ENCODE data around the gene MTR. TPM values are rescaled to one million over a fixed set of nuclear protein-coding genes. Genes with fewer than 3 reads are reported as not detected.

The MTR gene
- total RNA-seq, 1 experiment from 2014 or later, result 24.6 TPM

GRCh38 chr1:236888903-236889302 lies 93.8 kb downstream of the MTR start:
- ChIA-PET CTCF (no interaction called here), POLR2A (no interaction called here), RAD21 (ENCODE audit: low non-redundant PET in 1 of 2, low total read pairs in 2 of 2, uncharacterized antibody in 2 of 2, unreplicated experiment in 2 of 2) (no interaction called here)
- Histone ChIP-seq H3K4me1 (ENCODE audit: control insufficient read depth in 1 of 2, insufficient read depth in 2 of 2, low read length in 2 of 2) (no peaks in the 10 kb centered on the region), H3K9me2 (ENCODE audit: insufficient read depth) (no peaks in the 10 kb centered on the region), H2AFZ (ENCODE audit: low read depth, low read length, poor library complexity, severe bottlenecking) (no peak overlapping the region), H3K36me3 (ENCODE audit: control insufficient read depth in 1 of 2, insufficient read depth in 2 of 2, low read length in 2 of 2) (peaks cover 5 to 11% of the 10 kb centered on the region in 2 experiments; a peak in 3 of 4 replicates), H4K20me1 (ENCODE audit: insufficient read depth) (no peaks in the 10 kb centered on the region), H3K9ac (ENCODE audit: low read length) (no peak overlapping the region), H3K4me2 (ENCODE audit: low read length) (no peak overlapping the region), H3K27ac (ENCODE audit: low read depth, low read length) (no peak overlapping the region), H3K27me3 (ENCODE audit: insufficient read depth, low read length) (no peaks in the 10 kb centered on the region), H3K4me3 (replicated peaks in 1 of 2; ENCODE audit: low read depth in 1 of 2, low read length in 2 of 2) (no peak overlapping the region), H3K9me3 (ENCODE audit: control insufficient read depth in 1 of 2, insufficient read depth in 1 of 2, low read depth in 1 of 2, low read length in 2 of 2) (no peaks in the 10 kb centered on the region), H3K79me2 (ENCODE audit: insufficient read depth, low read length) (no peaks in the 10 kb centered on the region)
- DNase-seq (ENCODE audit: low read depth, low spot score), result no peak
- no peak for TF ChIP-seq FOSL1 (IDR thresholded peaks at IDR 0.05; ENCODE audit: low read depth)
- intact Hi-C loops (cut with micrococcal nuclease), result no loop called here
- no peak for ATAC-seq
- no TSS peak for BruUV-seq (replicated peaks)

- Histone ChIP-seq H3K36me3 (ENCODE audit: control insufficient read depth in 1 of 2, insufficient read depth in 2 of 2, low read length in 2 of 2) (peaks cover 5 to 11% of the 10 kb centered on the region in 2 experiments; a peak in 3 of 4 replicates), H3K79me2 (ENCODE audit: insufficient read depth, low read length) (no peaks in the 10 kb centered on the region), H3K9ac (ENCODE audit: low read length) (no peak overlapping the region), H2AFZ (ENCODE audit: low read depth, low read length, poor library complexity, severe bottlenecking) (no peak overlapping the region), H3K9me2 (ENCODE audit: insufficient read depth) (no peaks in the 10 kb centered on the region), H3K4me2 (ENCODE audit: low read length) (no peak overlapping the region), H3K4me3 (replicated peaks in 1 of 2; ENCODE audit: low read depth in 1 of 2, low read length in 2 of 2) (no peak overlapping the region), H3K27me3 (ENCODE audit: insufficient read depth, low read length) (no peaks in the 10 kb centered on the region), H3K4me1 (ENCODE audit: control insufficient read depth in 1 of 2, insufficient read depth in 2 of 2, low read length in 2 of 2) (no peaks in the 10 kb centered on the region), H3K9me3 (ENCODE audit: control insufficient read depth in 1 of 2, insufficient read depth in 1 of 2, low read depth in 1 of 2, low read length in 2 of 2) (no peaks in the 10 kb centered on the region), H3K27ac (ENCODE audit: low read depth, low read length) (no peak overlapping the region), H4K20me1 (ENCODE audit: insufficient read depth) (no peaks in the 10 kb centered on the region)
- ChIA-PET POLR2A (no interaction called here), RAD21 (ENCODE audit: low non-redundant PET in 1 of 2, low total read pairs in 2 of 2, uncharacterized antibody in 2 of 2, unreplicated experiment in 2 of 2) (no interaction called here), CTCF (no interaction called here)
- no TSS peak for BruUV-seq (replicated peaks)
- DNase-seq (ENCODE audit: low read depth, low spot score) (no peak), ATAC-seq (no peak)
- intact Hi-C loops (cut with micrococcal nuclease), result no loop called here
- TF ChIP-seq JUND (IDR thresholded peaks at IDR 0.05) (no peak), ATF3 (IDR thresholded peaks at IDR 0.05) (no peak), ZBTB33 (IDR thresholded peaks at IDR 0.05; ENCODE audit: extremely low read depth, insufficient replicate concordance, low read length) (no peak), CTCF (IDR thresholded peaks at IDR 0.05 in 2 of 3, conservative IDR thresholded peaks at IDR 0.05 in 1 of 3; ENCODE audit: borderline replicate concordance in 1 of 3, insufficient read depth in 1 of 3, low read depth in 2 of 3, low read length in 2 of 3) (no peak), ZNF274 (IDR thresholded peaks at IDR 0.05; ENCODE audit: low read depth, low read length) (no peak), ELF1 (IDR thresholded peaks at IDR 0.05; ENCODE audit: borderline replicate concordance, low read depth) (no peak), REST (IDR thresholded peaks at IDR 0.05; ENCODE audit: low read depth) (no peak)
These were observed 95.3 kb downstream of the MTR start for GRCh38 chr1:236890152-236891056.

Measured in HCT116 (cell line).